CD4-positive, alpha-beta T cell treated with Interleukin-10 for 1 hour (primary cell): ENCODE data around the gene SLC22A12.
"Not testable (repeated sequence)": the region's sequence is repeated elsewhere in the genome, so short reads cannot be mapped to it uniquely, and the experiment has no call there.

Source experiments
- DNase-seq: peaks from one replicate; pipeline ENCODE4 v3.0.0-alpha.2; 2020

SLC22A12 gene

DNA sequence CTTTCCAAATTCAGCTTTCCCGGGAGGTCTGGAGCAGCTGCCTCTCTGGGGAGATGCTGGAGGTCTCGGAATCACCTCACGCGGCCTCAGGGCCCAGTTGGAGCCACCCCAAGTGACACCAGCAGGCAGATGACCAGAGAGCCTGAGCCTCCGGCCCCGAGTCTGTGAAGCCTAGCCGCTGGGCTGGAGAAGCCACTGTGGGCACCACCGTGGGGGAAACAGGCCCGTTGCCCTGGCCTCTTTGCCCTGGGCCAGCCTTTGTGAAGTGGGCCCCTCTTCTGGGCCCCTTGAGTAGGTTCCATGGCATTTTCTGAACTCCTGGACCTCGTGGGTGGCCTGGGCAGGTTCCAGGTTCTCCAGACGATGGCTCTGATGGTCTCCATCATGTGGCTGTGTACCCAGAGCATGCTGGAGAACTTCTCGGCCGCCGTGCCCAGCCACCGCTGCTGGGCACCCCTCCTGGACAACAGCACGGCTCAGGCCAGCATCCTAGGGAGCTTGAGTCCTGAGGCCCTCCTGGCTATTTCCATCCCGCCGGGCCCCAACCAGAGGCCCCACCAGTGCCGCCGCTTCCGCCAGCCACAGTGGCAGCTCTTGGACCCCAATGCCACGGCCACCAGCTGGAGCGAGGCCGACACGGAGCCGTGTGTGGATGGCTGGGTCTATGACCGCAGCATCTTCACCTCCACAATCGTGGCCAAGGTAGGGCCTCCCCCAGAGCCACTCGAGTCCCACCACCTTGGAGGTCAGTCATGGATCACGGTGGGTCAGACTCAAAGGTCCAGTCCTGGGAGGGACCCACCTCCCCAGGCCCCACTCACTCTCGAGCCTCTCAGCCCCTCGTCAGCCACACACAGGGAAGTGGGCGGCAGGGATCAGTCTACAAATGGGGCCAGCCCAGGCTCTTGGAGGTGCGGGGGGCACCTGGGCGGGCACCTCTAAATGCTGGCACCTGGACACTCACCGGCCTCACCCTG, 525 bp downstream of the SLC22A12 start:
- DNase-seq: no peak

DNA sequence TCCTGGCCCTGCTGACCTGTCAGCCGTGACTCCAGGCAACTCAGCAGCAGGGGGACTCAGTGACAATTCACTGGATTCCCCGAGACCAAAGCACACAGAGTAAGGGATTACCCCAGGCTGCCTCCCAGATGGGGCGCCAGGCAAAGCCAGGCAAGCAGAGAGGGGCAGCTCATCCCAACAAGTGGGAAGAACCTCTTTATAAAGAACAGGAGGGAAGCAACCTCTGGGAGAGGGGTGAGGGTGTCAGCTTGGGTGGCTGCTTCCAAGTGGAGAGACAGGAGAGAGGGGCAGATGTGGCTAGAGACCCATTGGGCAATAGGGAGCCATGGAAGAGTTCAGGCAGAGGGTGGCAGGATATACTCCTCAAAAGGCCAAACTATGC, 1.2 kb downstream of the SLC22A12 start:
- DNase-seq: no peak

DNA sequence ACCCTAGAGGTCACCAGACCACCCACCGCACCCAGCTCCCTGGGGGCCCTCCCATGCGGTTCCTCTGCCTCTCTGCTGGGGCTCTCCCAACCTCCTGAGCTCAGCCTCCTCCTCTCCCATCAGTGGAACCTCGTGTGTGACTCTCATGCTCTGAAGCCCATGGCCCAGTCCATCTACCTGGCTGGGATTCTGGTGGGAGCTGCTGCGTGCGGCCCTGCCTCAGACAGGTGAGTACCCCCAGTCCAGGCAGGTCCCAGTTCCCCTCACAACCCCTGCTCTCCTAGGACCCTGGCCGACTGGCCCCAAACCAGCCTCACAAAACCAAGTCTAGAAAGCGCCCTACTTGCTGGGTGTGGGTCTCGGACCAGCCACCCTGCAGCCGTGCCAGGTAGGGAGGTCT, 1.6 kb downstream of the SLC22A12 start:
- DNase-seq: no peak

DNA sequence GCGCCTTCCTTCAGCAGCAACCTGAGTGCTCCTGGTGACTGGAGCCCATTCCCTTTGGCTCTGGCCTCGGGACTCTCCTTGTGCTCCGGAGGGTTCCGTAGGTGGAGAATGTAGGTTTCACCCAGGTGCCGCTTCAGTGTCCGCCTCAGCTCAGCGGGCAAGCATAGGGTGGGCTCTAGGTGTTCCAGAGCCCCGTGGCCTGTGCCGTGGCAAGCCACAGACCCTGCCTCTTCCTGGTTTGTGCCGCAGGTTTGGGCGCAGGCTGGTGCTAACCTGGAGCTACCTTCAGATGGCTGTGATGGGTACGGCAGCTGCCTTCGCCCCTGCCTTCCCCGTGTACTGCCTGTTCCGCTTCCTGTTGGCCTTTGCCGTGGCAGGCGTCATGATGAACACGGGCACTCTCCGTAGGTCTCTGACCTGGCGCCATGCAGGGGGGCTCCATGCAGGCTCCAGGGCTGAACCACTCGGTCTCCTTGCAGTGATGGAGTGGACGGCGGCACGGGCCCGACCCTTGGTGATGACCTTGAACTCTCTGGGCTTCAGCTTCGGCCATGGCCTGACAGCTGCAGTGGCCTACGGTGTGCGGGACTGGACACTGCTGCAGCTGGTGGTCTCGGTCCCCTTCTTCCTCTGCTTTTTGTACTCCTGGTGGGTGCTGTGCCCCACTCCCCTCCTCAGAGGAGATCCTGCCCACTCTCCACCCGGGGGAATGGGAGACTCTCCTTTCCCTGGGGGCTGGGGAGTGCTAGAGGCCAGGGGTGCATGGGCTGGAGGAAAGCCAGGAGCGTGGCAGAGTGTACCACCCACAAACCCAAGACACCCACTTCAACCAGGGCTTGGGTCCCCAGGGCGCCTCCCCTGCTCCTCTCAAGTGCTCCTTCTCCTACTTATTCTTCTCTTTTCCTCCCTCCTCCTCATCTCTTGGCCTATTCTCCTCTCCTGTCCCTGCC, 2.4 kb downstream of the SLC22A12 start:
- no peak for DNase-seq

DNA sequence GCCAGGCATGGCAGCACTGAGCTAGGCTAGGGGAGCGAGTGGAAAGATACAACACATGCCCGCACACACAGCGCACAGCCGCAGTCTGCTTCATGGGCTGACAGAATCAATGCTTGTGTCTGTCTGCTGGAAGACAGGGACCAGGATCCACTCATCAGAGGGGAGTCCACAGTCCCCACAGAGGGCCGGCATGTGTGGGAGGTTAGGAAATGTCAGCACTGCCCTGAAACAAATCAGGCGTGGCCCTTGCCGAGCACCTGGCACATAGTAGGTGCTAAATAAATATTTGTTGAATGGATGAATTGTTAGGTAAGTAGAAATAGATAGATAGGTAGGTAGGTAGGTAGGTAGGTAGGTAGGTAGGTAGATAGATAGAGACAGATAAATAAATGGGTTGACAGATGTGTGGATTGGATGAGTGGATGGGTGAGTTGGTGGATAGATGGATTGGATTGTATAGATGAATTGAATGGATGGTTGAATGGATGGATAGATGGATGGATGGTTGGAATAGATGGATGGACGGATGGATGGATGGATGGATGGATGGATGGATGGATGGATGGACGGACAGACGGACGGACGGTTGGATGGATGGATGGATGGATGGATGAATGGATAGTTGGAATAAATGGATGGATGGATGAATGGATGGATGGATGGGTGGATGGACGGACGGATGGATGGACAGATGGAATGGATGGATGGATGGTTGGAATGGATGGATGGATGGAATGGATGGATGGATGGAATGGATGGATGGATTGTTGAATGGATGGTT, 3.3 kb downstream of the SLC22A12 start:
- DNase-seq: no peak

DNA sequence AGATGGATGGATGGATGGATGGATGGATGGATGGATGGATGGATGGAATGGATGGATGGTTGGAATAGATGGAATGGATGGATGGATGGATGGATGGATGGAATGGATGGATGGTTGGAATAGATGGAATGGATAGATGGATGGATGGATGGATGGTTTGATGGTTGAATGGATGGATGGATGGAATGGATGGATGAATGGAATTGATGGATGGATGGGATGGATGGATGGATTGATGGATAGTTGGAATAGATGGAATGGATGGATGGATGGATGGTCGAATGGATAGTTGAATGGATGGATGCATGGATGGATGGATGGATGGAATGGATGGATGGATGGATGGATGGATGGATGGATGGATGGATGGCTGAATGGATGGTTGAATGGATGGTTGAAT, 4.9 kb downstream of the SLC22A12 start:
- not testable (repeated sequence) for DNase-seq

DNA sequence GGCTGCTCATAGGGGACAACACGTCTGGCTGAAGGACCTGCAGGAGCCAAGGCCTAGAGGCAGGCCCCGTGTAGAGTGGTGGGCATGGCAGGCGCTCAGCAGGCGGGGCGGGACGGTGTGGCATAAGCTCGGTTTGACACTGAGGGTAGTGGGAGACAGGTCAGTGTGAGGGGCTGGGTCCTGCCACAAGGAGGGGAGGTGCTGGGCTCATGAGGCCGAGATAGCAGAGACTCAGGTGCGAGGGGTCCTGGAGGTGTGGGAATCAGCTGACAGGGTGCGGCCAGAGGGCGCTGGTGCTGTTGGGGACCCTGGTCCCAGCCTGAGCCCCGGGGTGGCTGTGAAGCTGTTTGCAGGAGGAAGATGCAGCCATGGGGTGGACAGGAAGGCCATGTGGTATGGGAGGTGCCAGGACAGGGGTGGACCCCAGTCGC, 6.7 kb downstream of the SLC22A12 start:
- DNase-seq: no peak

DNA sequence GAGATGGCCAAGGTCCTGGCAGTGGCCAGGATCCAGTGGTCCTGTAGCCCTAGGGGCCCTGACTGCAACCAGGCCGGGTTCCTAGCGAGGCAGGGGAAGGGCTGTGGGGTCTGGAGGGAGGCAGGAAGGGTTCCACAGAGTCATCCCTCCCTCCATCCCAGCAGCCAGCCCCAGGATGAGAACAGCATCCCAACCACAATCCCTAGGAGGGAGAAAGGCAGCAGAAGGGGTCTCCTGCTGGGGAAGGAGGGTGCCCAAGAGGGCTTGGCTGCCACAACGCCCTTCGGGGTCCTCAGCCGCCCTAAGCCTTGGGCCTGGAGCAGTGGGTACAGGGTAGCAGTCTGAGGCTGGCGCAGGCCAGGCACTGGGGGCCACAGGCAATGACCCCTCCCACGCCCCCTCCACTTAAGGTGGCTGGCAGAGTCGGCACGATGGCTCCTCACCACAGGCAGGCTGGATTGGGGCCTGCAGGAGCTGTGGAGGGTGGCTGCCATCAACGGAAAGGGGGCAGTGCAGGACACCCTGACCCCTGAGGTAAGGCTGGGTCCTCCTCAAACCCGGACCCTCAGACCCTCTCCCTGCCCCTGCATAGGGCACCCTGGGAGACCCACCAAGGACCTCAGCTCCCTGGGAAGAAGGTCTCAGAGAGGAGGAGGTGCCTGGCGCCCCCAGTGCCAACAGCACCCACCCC, 7.2 kb downstream of the SLC22A12 start:
- no peak for DNase-seq

DNA sequence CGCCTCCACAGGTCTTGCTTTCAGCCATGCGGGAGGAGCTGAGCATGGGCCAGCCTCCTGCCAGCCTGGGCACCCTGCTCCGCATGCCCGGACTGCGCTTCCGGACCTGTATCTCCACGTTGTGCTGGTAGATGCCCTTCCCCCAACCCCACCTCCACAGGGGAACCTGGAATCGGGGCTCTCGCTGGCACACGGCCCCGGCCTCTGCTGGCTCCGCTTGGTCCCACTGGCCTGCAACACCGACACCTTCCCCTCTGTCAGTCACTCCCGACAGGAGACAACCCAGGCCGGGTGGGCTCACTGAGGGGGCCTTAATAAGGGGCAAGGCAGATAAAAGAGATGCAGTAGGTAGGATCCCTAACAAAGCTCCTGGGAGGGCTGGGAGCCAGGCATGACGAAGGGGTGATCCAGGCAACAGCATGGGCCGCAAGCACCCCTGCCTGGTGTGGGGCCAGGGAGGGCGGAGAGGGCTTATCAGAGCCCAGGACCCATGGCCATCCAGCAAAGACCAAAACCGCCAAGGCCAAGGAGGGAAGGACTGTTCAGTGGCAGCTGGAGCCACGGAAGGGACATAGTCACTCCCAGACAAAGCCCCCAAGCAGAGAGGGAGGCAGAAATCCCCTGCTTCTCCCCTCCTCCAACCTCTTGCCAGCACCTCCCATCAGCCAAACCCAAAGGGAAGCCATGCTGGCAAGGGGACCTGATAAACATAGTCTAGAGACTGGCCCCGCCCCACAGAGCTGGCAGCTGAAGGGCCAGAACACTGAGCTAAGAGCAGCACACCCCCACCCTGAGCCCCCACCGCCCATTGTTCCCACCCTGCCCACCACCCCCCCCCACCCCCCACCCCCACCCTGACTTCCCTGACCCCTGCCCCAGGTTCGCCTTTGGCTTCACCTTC, 8.0 kb downstream of the SLC22A12 start:
- DNase-seq: no peak

DNA sequence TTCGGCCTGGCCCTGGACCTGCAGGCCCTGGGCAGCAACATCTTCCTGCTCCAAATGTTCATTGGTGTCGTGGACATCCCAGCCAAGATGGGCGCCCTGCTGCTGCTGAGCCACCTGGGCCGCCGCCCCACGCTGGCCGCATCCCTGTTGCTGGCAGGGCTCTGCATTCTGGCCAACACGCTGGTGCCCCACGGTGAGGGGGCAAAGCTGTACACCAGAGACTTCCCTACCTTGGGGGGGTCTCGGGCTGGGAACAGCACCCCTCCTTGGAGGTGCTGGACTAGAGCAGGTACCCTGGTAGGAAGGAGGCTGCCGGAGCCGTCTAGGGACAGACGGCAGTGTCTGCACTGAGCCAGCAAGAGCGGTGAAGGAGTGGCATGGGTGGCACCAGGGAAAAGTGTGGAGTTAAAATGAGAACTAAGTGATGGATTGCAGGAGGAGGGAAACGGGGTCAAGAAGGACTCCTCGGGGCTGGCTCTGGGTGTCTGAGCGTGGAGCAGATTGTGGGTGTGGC, 8.7 kb downstream of the SLC22A12 start:
- DNase-seq: no peak

DNA sequence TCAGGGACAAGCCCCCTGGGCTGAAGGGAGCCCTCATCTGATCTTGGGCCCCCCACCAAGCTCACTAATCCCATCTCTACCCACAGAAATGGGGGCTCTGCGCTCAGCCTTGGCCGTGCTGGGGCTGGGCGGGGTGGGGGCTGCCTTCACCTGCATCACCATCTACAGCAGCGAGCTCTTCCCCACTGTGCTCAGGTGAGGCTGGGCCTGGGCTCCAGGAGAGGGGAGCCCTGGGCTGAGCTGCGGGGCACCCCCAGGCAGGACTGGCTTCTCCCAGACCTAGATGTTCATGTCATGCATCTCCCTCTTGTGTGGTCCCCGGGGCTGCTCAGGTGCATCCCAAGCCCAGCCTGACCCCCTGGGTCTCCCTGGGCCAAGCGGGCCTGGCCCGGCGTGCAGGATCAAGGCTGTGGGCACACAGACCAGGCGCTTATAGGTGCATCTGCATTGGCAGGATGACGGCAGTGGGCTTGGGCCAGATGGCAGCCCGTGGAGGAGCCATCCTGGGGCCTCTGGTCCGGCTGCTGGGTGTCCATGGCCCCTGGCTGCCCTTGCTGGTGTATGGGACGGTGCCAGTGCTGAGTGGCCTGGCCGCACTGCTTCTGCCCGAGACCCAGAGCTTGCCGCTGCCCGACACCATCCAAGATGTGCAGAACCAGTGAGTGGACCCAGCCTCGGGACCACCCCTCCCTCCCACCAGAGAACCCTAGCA, 9.4 kb downstream of the SLC22A12 start:
- no peak for DNase-seq

DNA sequence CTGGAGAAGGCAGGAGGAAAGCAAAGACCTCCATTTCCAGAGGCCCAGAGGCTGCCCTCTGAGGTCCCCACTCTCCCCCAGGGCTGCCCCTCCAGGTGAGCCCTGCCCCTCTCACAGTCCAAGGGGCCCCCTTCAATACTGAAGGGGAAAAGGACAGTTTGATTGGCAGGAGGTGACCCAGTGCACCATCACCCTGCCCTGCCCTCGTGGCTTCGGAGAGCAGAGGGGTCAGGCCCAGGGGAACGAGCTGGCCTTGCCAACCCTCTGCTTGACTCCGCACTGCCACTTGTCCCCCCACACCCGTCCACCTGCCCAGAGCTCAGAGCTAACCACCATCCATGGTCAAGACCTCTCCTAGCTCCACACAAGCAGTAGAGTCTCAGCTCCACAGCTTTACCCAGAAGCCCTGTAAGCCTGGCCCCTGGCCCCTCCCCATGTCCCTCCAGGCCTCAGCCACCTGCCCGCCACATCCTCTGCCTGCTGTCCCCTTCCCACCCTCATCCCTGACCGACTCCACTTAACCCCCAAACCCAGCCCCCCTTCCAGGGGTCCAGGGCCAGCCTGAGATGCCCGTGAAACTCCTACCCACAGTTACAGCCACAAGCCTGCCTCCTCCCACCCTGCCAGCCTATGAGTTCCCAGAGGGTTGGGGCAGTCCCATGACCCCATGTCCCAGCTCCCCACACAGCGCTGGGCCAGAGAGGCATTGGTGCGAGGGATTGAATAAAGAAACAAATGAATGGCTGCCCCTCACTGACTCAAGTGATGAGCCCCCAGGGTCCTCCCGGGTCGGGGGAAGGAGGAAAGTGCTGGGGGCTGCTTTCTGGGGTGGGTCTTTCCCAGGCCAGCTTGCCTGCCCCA, 10.8 kb downstream of the SLC22A12 start:
- no peak for DNase-seq

DNA sequence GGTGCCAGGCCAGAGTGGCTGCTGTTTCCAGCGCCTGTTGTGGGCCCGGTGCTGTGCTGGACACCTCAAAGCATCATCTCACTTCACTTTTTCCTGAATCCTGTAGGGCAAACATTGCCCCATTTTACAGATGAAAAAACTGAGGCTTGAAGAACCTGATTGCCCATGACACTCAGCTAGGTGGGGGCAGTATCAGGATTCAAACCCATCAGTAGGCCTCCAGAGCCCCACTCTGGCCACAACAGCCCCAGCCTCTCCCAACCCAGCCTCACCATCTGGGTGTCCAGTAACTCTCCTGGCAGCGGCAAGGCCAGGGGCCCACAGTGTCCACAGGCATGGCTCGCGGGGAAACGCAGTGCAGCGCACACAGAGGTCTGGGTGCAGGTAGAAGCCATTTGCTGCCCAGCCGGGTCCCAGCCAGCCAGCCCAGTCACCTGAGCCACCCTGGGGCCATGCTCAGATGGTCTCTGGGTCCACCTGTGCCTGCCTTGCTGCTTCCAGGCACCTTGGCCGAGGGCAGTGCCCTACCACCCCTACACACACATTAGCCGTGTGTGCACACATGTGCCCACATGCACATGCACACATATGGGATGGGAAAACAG, 11.5 kb downstream of the SLC22A12 start:
- no peak for DNase-seq

DNA sequence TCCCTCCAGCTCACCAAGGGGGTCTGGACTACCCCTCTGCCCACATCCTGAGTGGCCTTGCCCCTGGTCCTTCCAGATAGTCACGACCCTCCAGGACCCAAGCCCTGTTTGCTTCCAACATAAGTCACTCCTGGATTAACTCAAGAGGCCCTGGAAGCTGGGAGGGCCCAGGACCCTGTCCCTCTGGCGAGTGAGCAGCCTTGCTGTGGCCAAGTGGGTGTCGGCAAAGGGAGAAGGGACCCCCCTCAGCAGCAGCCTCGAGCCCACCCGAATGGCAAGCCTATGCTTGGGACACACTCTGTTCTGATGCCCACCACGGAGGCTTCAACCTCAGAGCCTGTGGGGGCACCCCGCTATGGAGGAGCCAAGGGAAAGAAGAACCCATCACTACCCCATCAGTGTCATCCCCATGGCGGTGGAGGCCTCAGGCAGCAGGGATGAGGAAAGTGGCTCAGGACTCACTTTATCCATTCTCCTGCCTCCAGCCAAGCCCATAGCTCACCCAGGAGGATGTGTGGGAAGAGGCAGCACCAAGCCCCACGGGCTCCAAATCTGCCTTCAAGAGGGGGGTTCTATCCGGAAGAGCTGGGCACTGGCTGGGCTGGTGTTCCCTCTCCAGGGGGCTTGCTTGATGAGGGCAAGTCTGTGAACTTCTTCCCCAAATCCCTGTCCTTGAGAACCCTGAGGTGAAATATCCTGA, 12.5 kb downstream of the SLC22A12 start:
- no peak for DNase-seq

DNA sequence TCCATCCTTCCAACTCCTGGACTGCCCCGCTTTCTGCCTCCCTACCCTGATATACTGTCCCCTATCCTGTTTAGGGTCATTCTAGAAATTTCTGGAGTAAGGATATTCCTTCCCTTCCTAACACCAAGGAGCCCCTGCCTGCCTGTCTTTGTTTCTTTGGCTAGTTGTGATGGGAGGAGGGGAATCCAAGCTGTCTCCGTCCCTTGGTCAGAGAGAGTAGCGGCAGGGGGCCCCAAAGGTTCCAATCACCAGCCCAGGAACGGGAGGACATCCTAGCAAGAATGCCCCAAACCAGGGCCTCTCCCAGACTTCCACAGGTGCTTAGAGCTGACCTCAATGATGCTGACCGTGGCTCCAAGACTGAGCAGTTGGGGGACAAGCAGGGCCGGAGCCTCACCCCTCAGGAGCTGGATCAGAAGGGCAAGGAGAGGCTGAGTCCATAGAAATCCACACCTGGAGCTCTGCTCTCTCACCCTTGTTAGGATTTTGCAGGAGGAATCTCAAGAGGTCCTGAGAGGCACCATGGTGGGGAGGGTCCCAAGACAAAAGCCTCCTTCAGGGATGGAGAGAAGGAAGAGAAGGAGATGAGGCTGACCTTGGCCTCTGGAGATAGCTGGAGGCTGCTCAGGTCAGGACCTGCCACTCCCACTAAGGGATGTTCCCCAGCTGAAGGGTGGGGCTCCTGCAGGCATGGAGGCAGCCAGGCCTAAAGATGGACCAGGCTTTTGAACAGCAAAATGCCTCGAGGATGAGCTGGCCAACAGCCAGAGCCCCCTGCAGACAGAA, 13.6 kb downstream of the SLC22A12 start:
- DNase-seq: no peak

DNA sequence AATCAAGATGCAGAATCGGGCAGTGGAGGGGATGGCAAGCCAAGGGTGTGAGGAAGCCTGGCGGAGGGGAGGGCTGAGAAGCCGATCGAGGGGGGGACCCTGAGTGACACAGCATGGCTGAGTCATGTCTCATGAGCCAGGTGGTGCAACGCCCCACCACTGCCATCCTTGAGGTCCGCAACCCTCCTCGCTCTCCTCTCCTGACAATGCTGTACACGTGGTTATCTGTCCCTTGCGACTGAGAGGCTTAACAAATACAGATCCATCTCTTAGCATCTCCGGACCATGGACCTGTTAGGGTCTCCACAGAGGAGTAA, 14.2 kb downstream of the SLC22A12 start:
- DNase-seq: no peak
